Urinary bladder (tissue), 4 donors: ENCODE data around the gene TRAPPC3. TPM values are rescaled to one million over a fixed set of nuclear protein-coding genes. Genes with fewer than 3 reads are reported as not detected.
A peak's percentile ranks its signal among the peaks of the same experiment; 100 is the strongest.

Experiments used
- DNase-seq: peaks from one replicate; pipeline ENCODE4 v3.0.0-alpha.2; 2015; ENCODE audit errors: extremely low spot score
- H3K27ac ChIP-seq: one replicate; pipeline ENCODE4 v1.5.1; 2013; ENCODE audit warnings: low read depth, mild to moderate bottlenecking, moderate library complexity
- H3K36me3 ChIP-seq: one replicate; pipeline ENCODE4 v1.6.1; 2013; ENCODE audit warnings: mild to moderate bottlenecking, moderate library complexity; ENCODE audit not compliant: insufficient read depth
- H3K4me1 ChIP-seq: one replicate; pipeline ENCODE4 v1.6.1; 2013; ENCODE audit warnings: mild to moderate bottlenecking, moderate library complexity; ENCODE audit not compliant: insufficient read depth
- H3K4me3 ChIP-seq: one replicate; pipeline ENCODE4 v1.5.1; 2013; ENCODE audit warnings: low read depth, low read length
- WGBS: extraction: QIAGEN DNeasy Blood & Tissue Kit; methylation state at CpG from one replicate; pipeline ENCODE4 v1.1.7; 2013; 5-methylcytosine and 5-hydroxymethylcytosine counted together
- polyA plus RNA-seq: library from polyadenylated mRNA; stranded (reverse); fragments of 200-250 nt; gene quantifications from one replicate; pipeline ENCODE4 v1.2.3, GENCODE V29; 2013
- total RNA-seq: library from RNA; depleted of rRNA; stranded (reverse); fragments of >200 nt; gene quantifications from one replicate; pipeline ENCODE4 v1.2.3, GENCODE V29; 2014
- donor health status: healthy with polysubstance abuse.
- donor health status: healthy.

The TRAPPC3 gene
- total and polyA plus RNA-seq, 2 donors = 43.9 to 76.9 TPM

DNA sequence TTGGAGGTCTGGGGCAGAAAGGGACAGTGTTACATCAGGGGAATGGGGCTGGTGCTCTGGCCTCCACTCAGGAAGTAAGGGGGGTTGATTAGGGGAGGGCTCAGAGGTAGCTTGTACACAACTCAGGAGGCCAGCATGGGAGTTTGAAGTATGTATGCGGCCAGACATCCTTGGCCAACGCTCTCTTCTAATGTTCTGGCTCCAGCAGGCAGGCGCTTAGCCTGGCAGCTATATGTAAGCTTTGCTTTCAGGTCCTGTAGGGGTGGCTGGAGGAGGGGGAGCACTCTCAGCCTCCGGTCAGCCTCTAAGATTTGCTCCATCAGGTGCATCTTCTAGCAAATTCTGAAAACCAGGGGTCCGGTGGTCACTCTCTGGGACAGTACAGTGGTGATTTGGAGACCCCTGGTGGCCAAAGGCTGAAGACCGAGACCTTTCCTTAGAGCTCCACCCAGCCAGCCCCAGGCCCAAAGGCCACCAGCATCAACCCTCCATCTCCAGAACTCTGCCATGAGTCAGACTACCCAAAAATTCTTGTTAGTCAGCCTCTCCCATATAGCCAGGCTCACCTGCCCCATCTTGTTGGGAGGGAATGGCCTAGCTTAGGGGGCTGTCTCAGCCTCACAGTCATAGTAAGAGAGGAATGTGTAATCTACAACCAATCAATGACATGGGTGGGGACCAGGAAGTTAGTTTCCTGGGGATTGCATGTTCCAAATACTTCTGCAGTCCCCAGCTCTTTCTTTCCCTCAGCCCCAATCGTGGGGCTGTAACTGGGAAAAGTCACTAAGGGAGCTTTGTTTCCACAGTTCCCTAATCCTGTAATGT lies 14.6 kb downstream of the TRAPPC3 start:
- no peak overlapping the region for H3K27ac ChIP-seq
- DNase-seq = no peak
- peaks cover 1% of the 10 kb centered on the region for H3K4me1 ChIP-seq

DNA sequence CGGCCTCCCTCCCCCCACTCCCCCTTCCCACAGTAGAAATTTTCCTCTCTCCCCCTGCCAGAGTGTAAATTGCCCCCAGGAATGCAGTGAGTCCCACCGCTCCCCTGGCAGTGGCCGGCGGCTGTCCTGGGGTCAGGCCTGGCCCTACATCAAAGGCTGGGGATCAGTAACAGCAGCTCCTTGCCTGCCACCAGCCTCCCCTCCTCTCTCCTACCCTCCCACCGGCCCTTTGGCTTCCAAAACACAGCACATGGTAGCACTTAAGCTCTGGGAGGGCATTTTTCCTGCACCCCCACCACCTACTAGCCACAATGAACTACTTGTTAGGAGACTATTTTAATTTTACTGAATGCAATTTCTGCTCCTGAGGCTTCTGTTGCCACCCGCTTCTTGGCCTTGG lies 15.3 kb downstream of the TRAPPC3 start:
- Histone ChIP-seq H3K36me3 (no peaks in the 10 kb centered on the region), H3K4me1 (no peaks in the 10 kb centered on the region), H3K27ac (no peak overlapping the region), H3K4me3 (no peak overlapping the region)
- no peak for DNase-seq
- 49% methylated on average over 6 of the region's 6 CpGs for WGBS

More for the DNA sequence above, 14.6 kb downstream of the TRAPPC3 start:
- no peaks in the 10 kb centered on the region for H3K36me3 ChIP-seq
- 49% methylated on average over 7 of the region's 7 CpGs for WGBS
- no peak overlapping the region for H3K4me3 ChIP-seq

DNA sequence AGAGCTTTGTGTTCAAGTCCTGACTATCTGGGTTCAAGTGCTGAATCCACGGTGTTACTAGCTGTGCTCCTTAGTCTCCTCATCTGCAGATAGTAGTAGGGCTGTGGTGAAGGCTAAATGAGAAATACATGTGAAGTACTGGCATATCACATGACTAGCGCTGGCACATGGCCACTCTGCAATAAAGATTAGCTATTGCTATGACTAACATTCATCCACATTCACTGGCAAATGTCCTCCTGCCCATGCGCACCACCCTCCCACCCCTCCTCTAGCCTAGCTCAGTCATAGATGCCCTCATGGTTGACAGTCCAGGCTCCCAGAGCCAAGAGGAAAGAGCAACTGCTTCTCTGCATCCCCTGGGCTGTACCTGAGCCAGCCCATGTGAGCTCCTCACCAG lies 15.8 kb downstream of the TRAPPC3 start:
- no peaks in the 10 kb centered on the region for H3K36me3 ChIP-seq
- 43% methylated on average over 3 of the region's 3 CpGs for WGBS
- no peak overlapping the region for H3K4me3 ChIP-seq
- no peak for DNase-seq
- no peak overlapping the region for H3K27ac ChIP-seq
- H3K4me1 ChIP-seq = no peaks in the 10 kb centered on the region

DNA sequence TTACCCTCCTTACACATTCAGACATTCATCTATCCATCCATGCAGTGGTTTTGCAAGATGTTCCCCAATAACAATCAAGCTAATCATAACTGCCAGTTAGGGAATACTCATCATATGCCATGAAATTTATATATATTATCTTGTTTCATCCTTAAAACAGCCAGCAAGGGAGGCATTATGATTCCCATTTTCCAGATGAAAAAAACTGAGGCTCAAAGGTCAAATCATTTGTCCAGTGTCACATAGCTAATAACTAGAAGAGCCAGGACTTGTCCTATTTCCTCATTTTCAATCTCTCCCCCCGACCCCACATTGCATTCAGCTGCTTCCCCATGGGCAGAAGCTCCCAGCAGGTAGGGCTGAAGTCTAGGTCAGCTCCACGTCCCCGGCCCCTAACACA lies 17.3 kb downstream of the TRAPPC3 start:
- Histone ChIP-seq H3K4me1 (no peaks in the 10 kb centered on the region), H3K27ac (no peak overlapping the region), H3K4me3 (no peak overlapping the region), H3K36me3 (no peaks in the 10 kb centered on the region)
- WGBS = 83% methylated on average over 3 of the region's 3 CpGs
- no peak for DNase-seq

DNA sequence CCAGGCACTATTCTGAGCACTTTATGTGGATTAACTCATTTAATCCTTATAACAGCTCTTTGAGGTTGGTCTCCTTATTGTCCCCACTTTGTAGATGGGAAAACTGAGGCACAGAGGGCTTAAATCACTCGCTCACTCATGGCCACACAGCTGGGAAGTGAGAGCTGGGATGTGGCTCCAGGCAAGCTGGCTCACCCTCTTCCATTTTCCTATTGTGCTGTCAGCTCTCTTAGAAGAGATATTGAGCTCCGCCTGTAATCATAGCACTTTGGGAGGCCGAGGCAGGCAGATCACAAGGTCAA lies 20.4 kb downstream of the TRAPPC3 start:
- no peak for DNase-seq
- H3K27ac ChIP-seq = no peak overlapping the region
- no peaks in the 10 kb centered on the region for H3K36me3 ChIP-seq
- H3K4me1 ChIP-seq = no peaks in the 10 kb centered on the region
- H3K4me3 ChIP-seq = no peak overlapping the region
- WGBS = 94% methylated on average over 3 of the region's 3 CpGs

DNA sequence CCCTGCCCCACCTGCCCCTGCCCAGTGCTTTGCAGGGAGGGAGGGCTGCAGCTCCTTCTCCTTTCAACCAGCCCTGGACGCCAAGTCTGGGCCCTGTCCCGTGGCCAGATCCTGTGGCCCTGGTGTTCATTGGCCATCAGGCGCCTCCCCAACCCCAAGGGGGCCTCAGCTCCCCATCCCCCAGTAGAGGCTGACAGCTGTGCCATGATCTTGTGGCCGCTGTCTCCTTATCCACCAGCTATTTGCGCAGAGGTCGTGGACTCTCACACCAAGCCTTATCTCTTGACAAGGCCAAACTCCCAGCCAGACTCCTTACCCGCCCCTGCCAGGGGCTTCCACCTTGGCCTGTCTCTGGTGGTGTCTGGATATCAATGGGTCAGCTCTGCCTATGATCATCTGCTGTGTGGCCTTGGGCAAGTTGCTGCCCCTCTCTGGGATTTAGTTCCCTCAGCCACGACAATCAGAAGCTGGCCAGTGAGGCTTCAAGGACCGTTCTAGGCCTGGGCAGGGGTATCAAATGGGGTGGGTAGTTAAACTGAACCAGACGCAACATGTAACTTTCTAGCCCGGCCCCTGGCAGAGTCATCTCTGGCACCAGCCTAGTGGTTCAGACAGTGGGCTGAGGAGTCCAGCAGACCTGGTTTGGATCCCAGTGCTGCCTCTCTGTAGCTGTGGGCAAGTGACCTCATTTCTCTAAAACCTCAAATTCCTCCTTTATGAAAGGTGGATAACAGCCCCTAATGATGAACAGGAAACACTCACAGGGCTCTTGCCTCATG lies 21.0 kb downstream of the TRAPPC3 start:
- H3K27ac ChIP-seq = no peak overlapping the region
- WGBS = 91% methylated on average over 11 of the region's 11 CpGs

DNA sequence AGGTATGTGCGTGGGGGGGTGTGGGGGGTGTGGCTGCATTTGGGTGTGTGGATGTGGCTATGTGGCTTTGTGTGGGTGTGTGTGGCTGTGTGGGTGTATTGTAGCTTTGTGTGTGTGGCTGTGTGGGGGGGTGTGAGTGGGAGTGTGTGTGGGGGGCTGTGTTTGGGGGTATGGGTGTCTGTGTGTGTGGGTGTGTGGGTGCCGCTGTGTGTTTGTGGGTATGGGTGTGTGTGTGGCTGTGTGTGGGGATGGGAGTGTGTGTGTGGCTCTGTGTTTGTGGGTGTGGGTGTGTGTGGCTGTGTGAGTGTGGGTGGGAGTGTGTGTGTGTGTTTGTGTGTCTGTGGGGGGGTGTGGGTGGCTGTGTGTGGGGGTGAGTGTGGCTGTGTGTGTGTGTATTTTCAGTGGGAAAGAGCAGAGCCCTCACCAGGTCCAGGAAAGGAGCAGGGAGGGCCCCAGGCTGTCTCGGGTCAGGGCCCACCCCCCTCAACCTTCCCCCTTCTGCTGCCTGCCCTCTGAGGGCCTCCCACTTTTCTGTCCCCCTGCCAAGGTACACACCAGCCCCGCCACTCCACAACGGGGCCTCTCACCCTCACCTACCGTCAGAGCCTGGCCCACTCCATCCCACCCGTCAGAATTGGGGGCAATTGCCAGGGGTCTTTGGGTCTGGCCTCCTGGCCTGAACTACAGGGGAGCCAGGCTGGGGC lies 22.3 kb downstream of the TRAPPC3 start:
- H3K4me1 ChIP-seq = no peaks in the 10 kb centered on the region
- 59% methylated on average over 7 of the region's 7 CpGs for WGBS
- no peak for DNase-seq

More for the DNA sequence above, 21.0 kb downstream of the TRAPPC3 start:
- H3K4me3 ChIP-seq = no peak overlapping the region
- no peaks in the 10 kb centered on the region for H3K4me1 ChIP-seq
- H3K36me3 ChIP-seq = no peaks in the 10 kb centered on the region
- no peak for DNase-seq

DNA sequence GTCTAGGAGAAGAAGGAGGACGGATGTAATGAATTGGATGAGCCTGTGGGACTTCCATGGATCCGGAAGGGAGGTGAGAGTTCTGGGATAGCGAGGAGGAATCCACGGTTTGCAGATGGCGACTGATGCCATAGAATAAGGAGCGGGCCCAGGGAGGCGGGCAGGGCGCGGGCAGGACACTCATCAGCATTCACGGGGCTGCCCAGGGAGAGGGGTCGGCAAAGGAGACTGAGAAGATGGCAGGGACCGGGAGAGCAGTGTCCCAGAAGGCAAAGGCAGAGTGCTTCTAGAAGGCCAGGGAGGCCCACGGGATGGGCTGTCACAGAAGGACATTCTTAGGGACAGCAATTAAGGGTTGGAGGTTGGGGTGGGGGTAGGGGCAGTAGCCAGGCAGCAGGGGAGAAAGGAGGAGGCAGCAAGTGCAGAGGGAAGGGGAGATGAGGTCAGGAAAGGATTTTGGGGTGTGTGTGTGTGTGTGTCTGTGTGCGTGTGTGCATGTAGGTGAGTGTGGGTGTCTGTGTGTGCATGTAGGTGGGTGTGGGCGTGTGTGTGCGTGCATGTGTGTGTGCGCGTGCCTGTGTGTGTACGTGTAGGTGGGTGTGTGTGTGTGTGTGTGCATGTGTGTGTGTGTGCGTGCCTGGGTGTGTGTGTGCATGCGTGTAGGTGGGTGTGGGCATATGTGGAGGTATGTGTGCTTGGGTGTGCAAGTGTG lies 23.1 kb downstream of the TRAPPC3 start:
- WGBS = 86% methylated on average over 21 of the region's 21 CpGs
- H3K27ac ChIP-seq = no peak overlapping the region
- no peaks in the 10 kb centered on the region for H3K4me1 ChIP-seq
- DNase-seq = no peak
- H3K4me3 ChIP-seq = no peak overlapping the region
- H3K36me3 ChIP-seq = no peaks in the 10 kb centered on the region

More for the DNA sequence above, 22.3 kb downstream of the TRAPPC3 start:
- H3K4me3 ChIP-seq = no peak overlapping the region
- no peaks in the 10 kb centered on the region for H3K36me3 ChIP-seq
- no peak overlapping the region for H3K27ac ChIP-seq

DNA sequence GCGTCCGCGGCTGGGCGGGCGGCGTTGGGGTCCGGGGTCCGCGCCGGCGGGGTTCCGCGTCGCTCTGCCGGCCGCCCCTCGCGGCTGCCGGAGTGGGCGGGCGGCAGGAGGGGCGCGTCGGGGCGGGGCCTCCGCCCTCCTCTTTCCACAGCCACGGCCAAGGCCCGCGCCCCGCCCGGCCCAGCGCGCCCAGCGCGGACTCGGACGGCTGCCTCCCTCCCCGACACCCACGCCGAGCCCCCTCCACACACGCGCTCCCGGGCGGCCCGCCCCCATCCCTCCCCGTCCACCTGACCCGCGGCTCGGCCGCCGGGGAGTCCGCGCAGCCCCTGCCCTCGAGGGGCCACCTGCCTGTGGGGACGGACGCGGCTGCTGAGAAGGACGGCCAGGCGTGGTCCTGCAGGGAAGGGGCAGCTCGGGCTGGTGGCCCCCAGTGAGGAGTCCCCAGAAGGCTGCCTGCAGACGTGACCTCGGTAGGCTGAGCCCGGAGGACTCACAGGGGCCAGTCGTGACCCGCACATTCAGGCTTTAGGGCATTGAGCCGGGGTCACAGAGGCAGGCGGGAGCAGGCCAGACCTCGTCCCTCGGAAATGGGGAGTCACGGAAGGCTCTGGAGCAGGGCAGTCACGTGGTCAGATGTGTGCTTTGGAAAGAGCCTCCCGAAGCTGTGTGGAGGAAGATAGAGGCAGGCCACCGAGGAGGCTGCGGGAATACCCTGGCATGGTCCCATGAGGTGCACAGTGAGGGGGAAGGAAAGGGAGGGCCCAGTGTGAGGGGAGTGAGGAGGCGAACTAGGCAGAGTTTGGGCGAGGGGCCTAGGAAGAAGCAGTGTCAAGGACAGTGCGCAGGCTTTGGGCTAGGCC lies 23.9 kb downstream of the TRAPPC3 start, which contains the start of gene COL8A2:
Gene COL8A2 (minus strand): TSS at position 94 of the 863 bp plus-strand sequence. CDS start 24,980 bp downstream, outside the sequence.
- H3K36me3 ChIP-seq = no peaks in the 10 kb centered on the region
- DNase-seq = no peak
- 9% methylated on average over 77 of the region's 77 CpGs for WGBS
- H3K4me3 ChIP-seq = peak within 1 kb of the TSS; percentile 56
- no peaks in the 10 kb centered on the region for H3K4me1 ChIP-seq
- H3K27ac ChIP-seq = no peak within 1 kb of the TSS

DNA sequence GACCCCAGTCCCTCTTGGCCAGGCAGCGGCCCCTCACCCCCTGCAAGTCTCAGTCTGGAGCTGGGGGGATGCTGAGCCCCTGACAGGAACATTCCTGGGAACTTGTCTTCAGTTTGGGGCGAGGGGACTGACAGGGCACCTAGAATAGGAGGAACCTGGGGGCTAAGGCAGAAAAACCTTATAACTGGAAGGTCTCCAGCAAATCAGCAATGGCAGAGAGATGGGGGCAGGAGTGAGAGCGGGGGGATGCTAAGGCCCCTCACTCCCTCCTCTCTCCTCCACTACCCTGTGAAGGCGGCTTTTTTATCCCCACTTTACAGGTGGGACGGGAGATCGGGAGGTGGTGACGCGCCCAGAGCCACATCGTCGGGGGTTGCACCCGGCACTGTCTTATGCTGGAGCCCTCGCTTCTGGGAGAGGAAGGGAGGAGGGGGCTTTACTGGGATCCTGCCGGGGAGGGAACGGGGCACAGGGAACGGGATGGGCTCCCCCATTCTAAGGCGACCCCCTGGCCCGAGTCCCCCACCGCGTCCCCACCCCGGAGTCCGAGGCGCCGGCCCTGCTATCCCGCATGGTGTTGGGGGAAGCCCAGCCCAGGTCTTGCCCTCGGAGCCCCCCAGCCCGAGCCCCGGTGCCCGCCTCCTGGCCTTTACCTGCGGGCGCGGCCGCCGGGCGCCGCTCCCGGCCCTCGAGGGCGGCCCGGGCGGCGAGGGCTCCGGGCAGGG lies 24.7 kb downstream of the TRAPPC3 start:
- no peak for DNase-seq
- H3K36me3 ChIP-seq = no peaks in the 10 kb centered on the region
- WGBS = 21% methylated on average over 42 of the region's 42 CpGs
- H3K4me3 ChIP-seq = peak overlapping the region; percentile 56
- no peak overlapping the region for H3K27ac ChIP-seq
- no peaks in the 10 kb centered on the region for H3K4me1 ChIP-seq

DNA sequence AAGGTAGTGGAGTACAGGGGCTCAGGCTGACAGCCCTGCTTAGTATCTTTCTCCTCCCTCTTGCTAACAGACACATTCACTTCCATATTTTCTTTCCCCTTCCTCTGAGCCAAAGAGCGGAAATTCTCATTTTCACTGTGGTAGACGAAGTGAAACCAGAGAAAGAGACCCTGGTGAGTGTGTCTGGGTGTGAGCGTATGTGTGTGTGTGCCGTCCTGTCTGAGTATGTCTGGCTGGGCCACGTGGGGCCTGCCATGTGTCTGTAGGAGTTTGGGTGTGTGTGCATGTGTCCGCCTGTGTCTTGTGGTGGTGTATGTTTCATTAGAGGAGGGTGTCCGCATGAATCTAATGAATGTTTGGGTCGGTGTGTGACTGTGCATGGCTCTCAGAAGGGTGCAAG lies 25.9 kb downstream of the TRAPPC3 start:
- WGBS = 72% methylated on average over 8 of the region's 8 CpGs
- H3K4me3 ChIP-seq = no peak overlapping the region
- no peak overlapping the region for H3K27ac ChIP-seq
- H3K4me1 ChIP-seq = no peaks in the 10 kb centered on the region
- DNase-seq = no peak
- H3K36me3 ChIP-seq = no peaks in the 10 kb centered on the region
